GM21717 (cell line): ENCODE data around the gene KLK7.

Experiments used
- ATAC-seq: cut with Tn5 transposase; IDR thresholded peaks from one replicate; pipeline ENCODE4 v1.9.1; 2021; ENCODE audit warnings: mild to moderate bottlenecking, moderate library complexity; ENCODE audit not compliant: unreplicated experiment

Gene KLK7

DNA sequence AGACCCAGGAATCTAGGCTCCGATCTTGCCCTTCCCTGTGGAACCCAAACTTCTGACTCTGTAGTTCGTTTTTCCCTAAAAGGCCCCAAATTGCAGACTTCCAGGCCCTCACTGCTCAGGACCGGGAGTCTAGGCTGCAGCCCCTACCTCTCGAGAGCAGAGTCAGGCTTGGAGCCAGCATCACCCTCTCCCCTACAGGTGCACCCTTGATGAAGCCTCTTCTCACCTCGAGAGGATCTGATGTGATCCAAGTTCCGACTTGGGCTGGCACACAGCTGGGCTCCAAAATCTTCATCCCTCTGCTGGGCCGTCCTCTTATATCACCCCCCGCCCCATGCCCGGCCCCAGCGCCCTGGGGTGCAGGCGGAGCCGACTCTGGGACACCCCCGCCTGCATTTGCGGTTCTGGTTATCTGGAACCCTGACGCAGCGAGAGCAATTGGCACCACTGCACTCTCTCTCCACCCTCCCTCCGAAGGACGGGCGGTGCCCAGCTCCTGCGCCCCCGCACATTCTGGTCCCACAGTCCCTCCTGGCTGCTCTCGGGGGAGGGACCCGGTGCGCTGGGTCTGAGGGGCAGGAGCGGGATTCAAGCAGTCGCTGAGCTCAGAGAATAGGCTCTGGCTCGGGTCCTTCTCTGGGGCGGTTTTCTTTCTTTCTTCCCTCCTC is at the start of gene KLK7:
Gene KLK7 (minus strand): TSS at position 293 of the 668 bp plus-strand sequence. CDS start 1,518 bp downstream, outside the sequence.
- ATAC-seq, result no peak

DNA sequence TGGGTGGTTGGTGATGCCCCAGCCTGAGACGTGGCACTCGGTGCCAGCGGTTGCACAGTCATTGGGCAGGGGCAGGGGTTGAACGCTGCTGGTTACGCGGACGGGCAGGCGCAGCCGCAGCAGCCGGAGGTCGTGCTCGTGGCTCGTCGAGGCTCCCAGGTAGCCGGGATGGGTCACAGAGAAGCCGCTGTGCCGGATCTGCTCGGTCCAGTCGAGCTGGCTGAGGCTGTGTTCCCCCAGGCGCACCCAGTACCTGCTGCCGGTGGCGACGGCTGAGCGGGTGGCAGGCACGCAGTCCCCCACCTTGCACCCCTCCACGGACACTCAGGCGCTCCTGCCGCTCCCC is 48.1 kb upstream of the KLK7 start:
- no peak for ATAC-seq

DNA sequence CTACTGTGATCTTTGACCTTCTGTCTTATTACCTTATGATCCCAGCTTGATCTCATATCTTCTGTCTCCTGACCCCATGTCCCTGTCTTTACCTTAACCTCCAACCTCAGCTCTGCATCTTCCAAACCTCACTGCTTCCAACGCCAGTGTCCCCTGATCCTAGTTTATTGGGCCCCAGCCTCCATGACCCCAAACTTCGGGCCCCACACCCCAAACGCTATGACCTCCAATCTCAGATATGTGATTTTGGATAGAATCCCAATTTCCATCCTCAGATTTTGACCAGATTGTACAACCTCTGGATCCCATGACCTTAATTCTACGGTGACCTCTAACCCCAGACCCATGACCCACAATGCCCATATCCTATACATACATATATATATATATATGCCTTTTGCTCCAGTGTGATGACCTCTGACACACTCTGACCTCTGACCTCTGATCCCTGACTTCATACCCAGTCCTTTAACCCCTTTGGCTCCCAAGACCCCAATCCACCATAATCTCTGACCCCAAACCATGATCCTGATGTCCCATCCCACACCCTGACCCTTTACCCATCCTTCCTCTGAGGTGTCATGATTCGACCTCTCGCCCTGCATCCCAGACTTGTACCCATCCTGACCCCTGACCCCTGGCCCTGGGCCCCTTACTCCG is 47.6 kb upstream of the KLK7 start:
- no peak for ATAC-seq

DNA sequence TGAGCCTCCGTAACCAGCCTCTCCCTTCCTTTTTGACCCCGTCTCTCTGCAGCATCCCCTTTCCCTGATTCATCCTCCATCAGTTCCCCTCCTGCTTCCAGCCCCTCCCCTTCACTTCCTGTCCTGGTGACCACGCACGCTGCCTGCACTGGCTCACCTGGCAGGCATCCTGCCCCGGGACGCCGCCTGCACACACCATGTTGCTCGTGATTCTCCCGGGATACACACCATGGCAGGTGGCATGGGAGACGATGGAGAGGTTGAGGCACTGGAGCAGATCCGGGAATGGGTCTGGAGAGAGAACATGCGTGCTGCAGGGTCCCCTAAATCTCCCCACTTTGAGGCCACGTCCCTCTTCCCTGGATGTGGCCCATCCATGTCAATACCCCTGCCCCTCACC is 46.9 kb upstream of the KLK7 start:
- ATAC-seq, result no peak

DNA sequence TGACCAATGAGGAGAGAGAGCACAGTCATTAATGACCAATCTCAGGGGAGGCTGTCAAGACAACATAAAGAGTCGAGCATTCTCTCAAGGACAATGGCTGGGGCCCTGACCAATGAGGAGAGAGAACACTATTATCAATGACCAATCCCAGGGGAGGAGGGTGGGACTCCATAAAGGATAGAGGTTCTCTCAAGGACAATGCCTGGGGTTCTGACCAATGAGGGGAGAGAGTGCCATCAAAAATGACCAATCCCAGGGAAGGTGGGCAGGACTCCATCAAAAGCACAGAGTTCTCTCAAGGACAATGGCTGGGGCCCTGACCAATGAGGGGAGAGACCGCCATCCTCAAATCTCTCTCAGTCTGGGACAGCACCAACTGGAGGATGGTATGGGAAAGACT is 46.0 kb upstream of the KLK7 start:
- ATAC-seq, result no peak

DNA sequence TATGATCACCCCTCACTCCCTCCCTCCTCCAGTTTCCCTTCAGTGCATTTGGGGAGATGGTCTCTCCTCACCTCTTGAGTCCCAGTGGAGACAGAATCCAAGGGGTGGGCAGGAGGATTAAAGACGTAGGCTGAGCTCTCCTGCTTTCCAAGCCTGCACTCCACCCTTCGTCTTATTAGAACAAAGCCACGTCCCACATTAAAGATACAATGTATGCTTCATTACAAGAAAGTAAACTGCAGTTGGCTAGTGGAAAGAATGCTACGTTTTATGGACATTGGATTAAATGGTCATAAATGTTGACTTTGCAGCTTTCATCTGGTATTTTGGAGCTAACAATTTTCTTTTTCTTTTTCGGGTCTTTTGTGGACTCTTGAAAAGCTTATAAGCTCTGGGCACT is 44.2 kb upstream of the KLK7 start:
- no peak for ATAC-seq

DNA sequence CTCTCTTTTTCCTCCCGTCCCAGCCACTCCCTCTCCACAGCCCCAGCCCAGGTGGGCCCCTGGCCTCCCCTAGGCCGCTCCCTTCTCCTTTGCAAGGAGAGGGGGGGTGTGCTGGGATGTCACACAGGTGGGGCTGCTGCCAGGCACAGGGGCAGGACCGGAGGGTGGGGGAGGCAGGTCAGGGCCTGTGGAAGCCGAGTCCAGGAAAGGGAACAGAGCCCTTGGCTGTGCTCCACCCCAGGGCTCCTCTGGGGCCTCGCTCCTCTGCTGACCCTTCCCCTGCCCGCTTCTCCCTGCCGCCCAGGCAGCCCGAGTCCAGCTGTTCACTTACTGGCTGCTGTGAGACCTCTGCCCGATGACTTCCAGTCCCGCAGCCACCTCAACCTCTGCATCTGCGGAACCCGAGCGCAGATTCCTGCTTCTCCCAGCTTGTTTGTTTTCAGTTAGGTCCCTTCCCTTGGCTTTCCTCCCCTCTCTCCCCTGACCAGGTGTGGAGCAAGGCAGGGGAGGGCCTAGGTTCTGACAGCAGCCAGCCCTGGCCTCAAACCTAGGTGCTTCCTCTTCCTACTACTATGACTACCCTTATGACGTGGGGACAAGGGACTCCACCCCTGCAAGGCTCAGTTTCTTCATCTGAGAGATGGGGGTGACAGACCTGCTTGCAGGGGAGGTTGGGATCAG is 43.5 kb upstream of the KLK7 start:
- ATAC-seq, result no peak

DNA sequence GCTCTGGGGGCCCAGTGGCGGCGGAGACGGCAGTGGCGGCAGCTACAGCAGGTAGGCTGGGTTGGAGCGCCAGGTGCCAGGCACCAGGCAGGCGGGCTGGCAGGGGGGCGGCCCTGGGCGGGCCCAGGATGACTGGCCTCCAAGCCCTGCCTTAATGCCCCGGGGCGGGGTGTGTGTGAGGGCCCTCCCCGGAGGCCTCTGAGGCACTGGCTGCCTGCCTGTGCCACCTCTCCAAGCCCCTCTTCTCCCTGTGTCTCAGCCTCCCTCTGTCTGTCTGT is 42.8 kb upstream of the KLK7 start, which contains the start of gene KLK11:
Gene KLK11 (minus strand): TSS at position 63 of the 278 bp plus-strand sequence. CDS start 985 bp downstream, outside the sequence.
- ATAC-seq, result no peak

DNA sequence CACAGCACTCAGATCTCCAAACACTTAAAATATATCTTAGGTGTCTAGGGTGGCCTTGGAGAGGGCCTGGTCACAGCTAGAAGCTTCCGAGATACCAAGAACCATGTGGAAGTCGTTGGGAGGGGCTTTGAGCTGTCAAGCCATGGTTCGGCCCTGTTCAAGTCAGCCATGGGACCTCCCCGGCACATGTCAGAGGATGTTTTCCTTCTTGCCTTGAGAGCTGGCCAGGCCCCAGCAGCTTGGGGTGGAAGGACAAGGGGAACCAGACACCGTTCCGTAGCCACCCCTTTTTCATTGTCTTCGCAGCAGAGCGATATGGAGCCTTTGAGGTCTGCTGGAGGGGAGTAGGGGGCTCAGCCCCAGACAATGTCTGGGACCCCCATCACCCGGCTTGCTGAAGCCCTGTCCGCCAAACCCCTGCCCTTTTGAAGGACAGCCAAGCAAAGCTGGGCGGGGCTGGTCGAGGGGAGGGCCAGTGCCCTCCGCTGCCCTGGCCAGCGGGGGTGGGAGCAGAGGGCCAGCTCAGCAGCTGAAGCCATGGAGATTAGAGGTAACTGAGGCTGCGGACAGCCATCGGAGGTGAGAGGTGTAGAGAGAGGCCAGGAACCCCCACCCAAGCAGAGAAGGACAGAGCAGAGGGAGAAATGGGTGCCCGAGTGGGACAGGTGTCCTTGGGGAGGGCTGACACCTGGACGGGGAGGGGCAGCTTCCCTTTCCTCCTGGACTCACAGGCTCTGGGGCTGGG is 42.3 kb upstream of the KLK7 start:
- ATAC-seq, result no peak

DNA sequence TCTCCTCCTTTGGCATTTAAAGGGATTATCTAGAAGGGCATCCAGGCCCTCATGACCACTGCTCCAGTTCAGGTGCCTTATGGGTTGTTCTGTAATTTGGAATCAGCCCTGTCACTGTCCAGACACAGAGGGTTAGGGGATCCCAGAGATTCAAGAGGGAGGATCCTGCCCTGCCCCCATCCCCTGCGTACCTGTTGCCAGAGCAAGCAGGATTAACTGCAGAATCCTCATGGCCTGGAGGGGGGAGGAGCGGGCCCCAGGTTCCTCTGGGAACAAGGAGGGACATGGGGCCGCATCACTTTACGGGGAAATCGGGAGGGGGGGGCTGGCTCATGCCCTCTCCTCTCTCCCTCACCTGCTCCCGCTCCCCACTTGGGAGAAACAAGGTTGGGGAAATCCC is 41.7 kb upstream of the KLK7 start:
- no peak for ATAC-seq

DNA sequence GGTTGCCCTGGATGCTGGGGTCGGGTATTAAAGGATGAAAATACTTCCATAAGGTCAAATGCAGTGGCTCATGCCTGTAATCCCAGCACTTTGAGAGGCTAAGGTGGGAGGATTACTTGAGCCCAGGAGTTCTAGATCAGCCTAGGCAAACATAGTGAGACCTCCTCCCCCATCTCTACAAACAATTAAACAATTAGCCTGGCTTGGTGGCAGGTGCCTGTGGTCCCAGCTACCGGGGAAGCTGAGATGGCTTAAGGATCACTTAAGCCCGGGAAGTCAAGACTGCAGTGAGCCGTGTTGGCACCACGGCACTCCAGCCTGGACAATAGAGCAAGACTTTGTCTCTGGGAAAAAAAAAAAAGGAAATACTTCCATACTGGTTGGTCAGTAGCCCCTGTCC is 41.2 kb upstream of the KLK7 start:
- no peak for ATAC-seq

DNA sequence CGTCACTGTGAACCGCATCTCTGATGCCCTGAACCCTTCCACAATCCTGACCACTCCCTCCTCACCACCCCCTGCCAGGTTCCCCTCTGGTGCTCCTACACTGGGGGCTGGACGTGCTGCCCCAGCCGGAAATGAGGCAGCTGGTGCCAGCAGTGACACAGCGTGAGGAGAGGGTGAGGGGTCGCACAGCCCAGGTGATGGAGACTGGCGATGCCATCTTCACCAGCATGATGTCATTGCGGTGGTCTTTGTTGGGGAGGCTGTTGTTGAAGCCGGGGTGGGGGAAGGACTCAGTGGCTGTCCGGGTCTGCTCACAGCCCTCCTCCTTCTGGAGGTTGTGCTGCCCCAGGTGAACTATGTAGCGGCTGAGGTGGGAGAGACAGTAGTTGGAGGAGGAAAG is 40.2 kb upstream of the KLK7 start:
- ATAC-seq, result no peak

DNA sequence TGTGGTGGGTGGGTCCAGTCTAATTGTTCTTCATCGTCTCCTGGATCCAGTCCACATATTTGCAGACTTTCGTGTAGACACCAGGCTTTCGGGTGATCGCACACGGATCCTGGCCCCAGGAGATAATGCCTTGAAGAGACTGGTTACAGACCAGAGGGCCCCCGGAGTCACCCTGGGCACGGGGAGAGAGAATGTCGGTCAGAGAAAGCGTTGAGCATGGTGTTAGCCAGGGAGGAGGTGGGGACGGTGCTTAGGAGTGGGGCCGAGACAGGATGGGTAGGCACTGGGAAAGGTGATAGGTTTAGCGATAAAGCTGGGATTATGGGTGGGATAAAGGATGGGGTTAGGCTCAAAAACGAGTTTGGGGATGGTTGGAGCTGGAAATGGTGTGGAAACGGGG is 38.8 kb upstream of the KLK7 start:
- ATAC-seq, result no peak

DNA sequence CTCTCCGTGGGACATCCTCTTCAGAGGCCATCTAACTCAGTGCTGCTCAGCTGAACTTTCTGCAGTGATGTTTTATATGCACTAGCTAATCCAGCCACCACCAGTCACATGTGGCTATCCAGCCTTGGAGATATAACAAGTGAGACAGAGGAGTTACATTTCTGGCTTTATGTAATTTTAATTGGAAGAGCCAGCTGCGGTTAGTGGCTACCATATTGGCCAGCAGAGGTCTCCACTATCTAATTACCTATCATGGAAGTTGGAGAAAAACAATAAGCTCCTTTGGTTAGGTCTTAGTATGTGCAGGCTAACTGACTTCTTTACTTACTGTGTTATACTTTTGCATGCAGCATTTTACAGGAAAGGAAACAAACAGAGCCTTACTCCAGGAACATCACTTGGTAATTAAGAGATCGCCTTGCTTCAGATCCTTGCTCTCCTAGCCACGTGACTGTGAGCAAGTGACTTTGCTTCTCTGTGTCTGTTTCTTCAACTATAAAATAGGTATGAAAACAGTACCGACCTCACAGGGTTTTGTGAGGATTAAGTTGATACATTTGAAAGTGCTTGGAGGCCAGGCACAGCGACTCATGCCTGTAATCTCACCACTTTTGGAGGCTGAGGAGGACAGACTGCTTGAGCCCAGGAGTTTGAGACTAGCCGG is 37.4 kb upstream of the KLK7 start:
- no peak for ATAC-seq

DNA sequence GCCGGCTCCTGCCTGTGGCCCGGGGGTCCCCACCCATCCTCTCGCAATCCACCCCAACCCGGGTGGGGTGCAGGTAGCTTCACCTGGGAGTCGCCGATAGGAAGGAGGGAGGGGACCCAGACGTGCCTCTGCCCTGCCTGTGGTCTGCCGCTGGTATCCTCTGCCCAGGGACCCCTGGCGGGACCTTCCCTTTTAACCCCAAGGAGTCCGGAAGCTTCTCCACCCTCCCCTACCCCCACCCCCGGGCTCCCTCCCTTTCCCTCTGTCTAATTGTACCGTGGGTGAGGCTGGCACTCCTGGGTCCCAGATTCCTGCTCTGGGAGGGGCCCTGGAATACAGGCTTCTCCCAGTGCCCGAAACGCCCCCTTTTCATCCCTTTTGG is 35.8 kb upstream of the KLK7 start, which contains the start of gene KLK10:
Gene KLK10 (minus strand): TSS at position 166 of the 382 bp plus-strand sequence. CDS start 579 bp downstream, outside the sequence.
- ATAC-seq, result no peak

DNA sequence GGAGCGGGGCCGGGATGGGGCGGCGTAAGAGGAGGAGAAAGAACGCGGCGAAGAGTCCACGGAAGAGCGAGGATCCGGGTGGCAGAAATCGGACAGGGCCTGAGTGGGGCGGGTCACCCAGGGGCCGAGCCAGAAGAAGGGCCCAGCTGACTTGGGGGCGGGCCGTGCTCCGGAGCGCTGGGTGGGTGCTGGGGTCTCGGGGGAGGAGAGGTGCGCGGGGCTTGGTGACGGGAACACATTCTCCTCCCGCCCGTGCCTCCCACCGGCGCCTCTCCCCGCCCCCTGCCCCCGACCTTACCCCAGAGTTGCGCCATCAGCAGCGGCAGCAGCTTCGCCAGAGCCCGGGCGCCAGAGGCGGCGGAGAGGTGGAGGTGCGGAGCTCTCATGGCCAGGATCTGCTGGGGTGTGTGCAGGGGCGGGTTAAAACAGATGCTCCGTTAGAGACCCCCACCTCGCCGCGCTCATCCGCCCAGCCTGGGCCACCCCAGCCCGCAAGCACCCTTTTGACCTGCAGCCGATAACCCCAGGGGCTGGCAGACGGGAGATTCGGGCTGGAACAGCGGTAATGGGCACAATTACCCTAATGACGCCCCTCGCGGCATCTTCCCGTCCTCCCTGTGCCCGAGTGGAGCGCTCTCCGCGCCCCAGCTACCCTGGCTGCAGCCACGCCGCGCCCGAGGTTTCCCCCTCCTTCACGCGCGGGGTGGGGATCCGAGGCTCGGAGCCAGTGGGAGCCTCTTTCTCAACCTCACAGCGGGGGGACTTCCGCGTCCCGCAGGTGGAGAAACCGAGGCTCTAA is 35.2 kb upstream of the KLK7 start:
- no peak for ATAC-seq

DNA sequence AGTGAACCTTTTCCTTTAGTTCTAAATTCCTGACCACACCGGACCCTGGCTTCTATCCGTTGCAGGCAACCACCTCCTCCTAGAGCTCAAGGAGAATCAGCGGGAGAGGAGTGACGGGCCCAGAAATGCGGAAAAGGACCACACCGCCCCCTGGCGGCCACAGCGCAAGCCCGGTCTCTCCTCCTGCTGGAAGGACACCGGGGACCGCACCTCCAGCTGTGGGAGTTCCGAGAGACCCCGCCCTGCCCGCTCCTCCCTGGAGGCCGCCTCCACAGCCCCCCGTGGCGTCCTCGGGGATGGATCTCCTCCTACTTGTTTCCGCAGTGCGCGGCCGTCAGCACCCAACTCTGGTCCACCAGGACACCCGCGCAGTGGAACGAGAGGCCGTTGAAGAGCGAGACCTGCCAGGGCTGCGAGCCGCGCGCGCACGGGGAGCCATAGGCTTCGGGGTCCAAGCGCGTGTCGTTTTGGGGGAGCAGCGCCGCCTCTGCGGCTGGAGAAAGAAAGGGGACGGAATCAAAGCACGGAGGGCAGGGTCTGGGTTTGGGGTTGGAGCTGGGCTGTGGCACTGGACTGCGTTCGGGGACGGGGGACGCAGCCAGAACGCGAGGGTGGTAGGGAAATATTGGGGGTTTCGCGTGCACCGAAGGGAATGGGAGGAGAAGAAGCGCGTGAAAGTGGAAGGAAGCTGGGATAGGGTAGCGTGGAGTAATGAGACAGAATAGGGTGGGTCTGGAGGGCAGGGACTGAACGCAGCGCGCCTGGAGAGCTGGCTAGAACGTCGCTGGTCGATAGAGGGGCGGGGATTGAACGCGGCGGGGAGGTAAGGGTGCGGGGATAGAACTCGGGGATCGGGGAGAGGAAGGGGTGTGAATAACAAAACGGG is 33.3 kb upstream of the KLK7 start:
- ATAC-seq, result no peak

DNA sequence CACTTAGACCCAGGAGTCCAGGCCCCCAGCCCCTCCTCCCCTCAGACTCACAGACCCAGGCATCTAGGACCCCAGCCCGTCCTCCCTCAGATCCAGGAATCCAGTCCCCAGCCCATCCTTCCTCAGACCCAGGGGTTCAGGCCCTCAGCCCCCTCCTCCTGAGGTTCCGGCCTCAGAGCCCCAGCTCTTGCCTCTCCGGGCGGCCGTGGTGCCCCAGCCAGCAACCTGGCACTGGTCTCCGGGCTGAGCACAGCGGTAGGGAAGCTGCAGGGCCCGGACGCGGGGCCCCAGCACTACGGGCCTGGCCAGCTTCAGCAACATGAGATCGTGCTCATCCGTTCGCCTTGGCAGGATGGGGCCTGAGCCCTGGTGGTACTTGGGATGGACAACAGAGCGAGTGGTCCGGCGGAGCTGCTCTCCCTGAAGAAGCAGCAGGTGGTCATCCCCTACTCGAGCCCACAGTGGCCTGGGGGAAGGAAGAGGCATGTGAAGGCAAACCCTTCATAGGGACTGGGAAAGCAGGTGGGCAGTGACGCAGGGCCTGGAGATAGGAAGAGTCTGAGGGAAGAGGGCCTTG is 32.1 kb upstream of the KLK7 start:
- no peak for ATAC-seq

DNA sequence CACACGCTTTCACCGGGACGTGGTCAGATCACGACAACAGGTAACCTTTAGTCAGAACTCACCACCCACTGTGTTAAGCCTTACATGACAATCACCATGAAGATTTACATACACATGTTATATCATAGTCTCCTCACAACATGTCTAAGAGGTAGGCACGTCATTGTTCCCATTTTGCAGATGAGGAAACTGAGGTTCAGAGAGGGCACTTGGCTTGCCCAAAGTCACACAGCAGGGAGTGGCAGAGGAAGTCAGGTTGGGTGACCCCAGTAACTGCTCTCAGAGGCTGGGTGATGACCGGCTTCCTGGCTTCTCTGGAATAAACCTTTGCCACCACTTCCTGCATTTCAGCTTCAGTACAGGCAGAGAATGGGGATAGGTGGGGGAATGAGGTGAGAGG is 30.5 kb upstream of the KLK7 start:
- no peak for ATAC-seq
